VCaP (cell line): ENCODE results near the gene CCDC116.

Experiments
- H3K27ac ChIP-seq: fragments of 450-650 bp; 2 replicates; pipeline ENCODE4 v1.5.1; 2017
- TF ChIP-seq, protein P1 (sequence below): fragments of 450-650 bp; conservative IDR thresholded peaks from 2 replicates; pipeline ENCODE4 v1.5.1; 2017; ENCODE audit warnings: mild to moderate bottlenecking, moderate library complexity

CCDC116 gene

DNA sequence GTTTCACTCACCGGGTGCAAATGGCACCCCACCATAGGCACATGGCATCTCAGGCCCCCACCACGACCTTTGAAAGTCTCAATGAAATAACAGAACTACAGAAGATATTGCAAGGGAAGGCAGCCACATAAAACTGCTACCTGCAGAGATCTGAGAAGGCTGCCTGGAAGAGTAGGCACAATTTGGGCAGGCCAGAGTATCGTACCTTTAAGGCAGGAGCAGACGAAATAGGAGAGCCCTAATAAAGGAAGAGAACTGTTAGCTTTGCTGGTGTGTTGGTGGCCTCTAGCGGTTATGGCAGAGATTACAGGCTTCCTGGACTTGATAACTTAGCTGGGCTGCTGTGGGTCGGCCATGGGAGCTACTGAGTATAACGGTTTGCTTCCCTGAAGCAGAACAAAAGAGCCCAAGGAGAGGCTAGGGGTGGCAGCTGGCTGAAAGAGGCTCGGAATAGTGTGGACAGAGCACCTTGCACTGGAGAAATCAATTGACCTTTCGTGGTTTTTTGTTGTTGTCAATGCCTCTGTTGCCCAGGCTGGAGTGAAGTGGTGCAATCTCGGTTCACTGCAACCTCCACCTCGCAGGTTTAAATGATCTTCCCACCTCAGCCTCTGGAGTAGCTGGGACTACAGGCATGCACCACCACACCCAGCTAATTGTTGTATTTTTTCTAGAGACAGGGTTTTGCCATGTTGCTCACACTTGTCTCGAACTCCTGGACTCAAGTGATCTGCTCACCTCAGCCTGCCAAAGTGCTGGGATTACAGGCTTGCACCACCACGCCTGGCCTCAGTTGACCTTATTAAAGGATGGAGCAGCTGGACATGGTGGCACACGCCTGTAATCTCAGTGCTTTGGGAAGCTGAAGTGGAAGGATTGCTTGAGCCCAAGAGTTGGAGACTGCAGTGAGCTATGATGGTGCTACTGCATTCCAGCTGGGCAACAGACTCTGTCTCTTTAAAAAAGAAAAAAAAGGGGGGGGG is 14.3 kb downstream of the CCDC116 start:
- TF ChIP-seq, protein P1, sequence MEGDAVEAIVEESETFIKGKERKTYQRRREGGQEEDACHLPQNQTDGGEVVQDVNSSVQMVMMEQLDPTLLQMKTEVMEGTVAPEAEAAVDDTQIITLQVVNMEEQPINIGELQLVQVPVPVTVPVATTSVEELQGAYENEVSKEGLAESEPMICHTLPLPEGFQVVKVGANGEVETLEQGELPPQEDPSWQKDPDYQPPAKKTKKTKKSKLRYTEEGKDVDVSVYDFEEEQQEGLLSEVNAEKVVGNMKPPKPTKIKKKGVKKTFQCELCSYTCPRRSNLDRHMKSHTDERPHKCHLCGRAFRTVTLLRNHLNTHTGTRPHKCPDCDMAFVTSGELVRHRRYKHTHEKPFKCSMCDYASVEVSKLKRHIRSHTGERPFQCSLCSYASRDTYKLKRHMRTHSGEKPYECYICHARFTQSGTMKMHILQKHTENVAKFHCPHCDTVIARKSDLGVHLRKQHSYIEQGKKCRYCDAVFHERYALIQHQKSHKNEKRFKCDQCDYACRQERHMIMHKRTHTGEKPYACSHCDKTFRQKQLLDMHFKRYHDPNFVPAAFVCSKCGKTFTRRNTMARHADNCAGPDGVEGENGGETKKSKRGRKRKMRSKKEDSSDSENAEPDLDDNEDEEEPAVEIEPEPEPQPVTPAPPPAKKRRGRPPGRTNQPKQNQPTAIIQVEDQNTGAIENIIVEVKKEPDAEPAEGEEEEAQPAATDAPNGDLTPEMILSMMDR: peak; percentile 94
- no peak overlapping the region for H3K27ac ChIP-seq

DNA sequence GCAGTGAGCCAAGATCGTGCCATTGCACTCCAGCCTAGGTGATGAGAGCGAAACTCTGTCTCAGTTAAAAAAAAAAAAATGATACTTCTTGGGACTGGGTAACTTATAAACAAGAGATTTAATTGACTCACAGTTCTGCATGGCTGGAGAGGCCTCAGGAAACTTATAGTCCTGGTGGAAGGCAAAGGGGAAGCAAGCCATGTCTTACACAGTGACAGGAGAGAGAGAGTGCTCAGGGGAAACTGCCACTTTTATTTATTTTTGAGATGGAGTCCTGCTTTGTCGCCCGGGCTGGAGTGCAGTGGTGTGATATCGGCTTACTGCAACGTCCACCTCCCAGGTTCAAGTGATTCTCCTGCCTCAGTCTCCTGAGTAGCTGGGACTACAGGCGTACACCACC is 17.7 kb downstream of the CCDC116 start:
- H3K27ac ChIP-seq: no peak overlapping the region
- TF ChIP-seq, protein P1: no peak

DNA sequence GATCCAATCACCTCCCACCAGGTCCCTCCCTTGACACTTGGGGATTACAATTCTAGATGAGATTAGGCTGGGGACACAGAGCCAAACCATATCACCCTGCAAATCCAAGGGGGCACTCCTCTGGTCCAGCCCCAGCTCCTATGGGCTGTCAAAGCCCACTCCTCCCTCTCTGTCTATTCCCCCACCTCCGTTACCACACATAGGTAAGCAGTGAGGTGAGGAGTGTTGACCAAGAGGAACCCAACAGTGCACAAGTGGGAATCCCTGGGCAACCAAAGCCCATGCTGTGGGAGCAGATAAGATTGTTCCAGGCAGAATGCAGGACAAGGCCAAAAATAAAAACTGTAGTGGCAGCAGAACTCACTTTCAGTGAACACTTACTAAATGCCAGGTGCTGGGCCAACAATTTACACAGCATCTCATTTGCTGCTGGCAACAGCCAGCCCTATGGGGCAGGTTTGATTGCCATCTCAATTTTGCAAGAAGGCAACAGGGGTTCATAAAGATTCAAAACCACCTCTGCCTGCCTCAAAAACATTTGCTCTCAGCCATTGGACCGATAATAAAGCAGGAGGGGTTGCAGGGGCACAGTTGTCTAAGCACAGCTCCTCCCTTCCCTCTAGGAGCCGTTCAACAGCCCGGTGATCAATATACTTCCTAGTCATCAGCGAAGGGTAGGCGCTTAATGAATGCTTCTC is 18.4 kb downstream of the CCDC116 start:
- H3K27ac ChIP-seq: peak overlapping the region; percentile 68; the same call in 1 of the 2 replicates

DNA sequence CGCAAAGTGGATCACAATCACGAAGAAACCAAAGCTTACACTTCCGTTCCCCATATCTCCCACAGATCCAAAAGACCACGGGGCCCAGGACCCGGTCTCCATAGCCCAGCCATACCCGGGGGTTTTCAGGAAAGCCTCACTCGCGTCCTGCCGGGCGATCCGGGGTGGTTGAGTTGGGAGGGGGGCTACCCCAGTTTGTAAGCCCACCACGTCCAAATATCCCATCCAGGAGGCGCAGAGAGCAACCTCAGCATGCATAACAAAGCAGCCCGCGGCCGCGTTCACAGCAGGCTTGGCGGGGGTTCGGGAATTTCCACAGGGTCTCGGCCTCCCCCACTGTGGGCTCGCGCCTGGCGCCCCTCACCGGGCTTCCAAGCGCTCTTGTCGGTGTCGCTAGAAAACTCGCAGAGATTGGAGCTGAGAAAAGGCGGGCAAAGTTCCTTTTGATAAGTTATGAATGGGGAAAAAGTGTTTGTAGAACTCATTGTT is 19.0 kb downstream of the CCDC116 start:
- TF ChIP-seq, protein P1: no peak
- H3K27ac ChIP-seq: peak overlapping the region; percentile 68; the same call in 1 of the 2 replicates

More for the DNA sequence above, 18.4 kb downstream of the CCDC116 start:
- TF ChIP-seq, protein P1: no peak

DNA sequence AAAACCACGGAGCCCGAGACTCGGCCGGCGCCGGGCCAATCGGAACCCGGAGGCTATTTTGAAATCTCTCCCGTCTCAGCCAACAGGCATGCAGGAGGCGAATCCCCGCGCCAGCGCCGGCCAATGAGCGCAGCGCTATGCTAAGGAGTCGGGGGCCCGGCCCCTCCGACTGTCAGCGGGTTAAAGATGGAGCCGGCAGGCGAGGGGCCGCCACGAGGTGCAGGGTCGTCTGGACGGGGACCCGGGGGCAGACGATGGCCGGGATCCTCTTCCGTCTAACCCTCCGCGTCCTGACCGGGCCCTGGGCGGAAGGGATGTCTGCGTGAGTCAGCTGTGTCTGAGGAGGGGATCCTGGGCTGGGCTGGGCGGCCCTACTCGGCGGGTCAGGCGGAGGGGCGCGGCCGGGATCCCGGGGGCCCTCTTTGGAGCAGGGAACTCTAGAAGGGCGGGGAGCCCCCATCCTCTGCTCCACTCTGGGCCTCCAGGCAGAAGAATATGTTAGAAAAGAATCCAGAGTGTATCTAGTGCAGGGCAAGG is 19.5 kb downstream of the CCDC116 start:
- TF ChIP-seq, protein P1: no peak
- peak overlapping the region; percentile 68; the same call in 1 of the 2 replicates for H3K27ac ChIP-seq

DNA sequence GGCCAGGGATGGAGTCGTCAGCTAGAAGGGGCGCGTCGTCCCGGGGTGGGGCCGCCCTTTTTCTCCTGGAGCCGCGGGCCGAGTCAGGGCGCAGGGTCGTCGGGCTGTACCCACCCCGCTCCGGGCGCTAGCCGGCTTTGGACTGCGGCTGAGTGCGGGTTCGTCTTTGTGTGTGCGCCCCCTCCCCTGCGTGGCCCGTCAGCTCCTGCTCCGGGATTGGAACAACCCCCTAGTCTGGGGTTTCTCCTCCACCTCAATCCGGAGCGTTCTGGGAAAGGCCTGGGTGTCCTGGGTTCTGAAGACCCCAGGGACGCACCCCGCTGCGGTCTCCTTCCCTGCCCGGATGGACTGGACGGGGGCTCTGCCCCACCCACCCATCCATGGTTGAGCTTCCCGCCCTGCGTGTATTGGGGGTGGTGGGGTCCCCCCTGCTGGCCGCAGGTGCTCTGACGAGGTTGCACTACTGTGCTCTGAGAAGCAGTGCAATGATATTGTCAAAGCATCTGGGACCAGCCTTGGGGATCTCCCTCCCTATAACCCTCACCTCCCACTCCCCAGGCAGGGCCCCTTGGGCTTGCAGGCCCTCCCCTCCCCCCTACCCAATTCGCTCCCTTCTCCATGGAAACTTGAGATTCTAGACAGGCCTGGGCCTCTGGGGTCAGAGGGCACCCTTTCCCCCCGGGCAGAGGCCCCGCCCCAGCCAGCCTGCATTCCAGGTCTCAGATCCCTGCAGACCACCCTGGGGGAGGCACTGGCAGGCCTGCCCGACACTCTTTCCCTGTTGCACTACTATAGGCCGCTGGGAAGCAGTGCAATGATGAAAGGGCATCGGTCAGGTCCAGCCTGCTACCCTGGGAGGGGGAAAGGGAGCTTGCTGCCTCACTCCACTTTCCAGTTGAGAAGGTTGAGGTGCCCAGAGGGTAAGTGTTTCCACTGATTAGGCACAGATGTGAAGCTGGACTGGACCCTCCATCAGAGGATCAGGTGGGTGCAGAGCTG is 20.3 kb downstream of the CCDC116 start:
- TF ChIP-seq, protein P1: no peak
- H3K27ac ChIP-seq: peak overlapping the region; percentile 68; the same call in 1 of the 2 replicates
